Activated naive CD4-positive, alpha-beta T cell treated with anti-CD3 and anti-CD28 coated beads for 36 hours (primary cell): ENCODE results near the gene PLEKHA6. TPM values are rescaled to one million over a fixed set of nuclear protein-coding genes. Genes with fewer than 3 reads are reported as not detected.
"Not testable (repeated sequence)": the region's sequence is repeated elsewhere in the genome, so short reads cannot be mapped to it uniquely, and the experiment has no call there.

ENCODE experiments used
- CTCF ChIA-PET: fragments of 350-600 bp; sonication (Branson Sonifier 250); formaldehyde crosslinking; loops from one replicate; lab custom pipeline; 2021; ENCODE audit warnings: antibody characterized with exemption; lab: Charles Lee
- DNase-seq: peaks from one replicate; pipeline ENCODE4 v3.0.0-alpha.2; 2020
- H3K27ac Mint-ChIP-seq: one replicate; pipeline ENCODE4 v1.8.0; 2021; ENCODE audit warnings: mild to moderate bottlenecking, mixed read lengths
- H3K27me3 Mint-ChIP-seq: one replicate; pipeline ENCODE4 v1.8.0; 2021; ENCODE audit warnings: low read depth, mixed read lengths
- H3K36me3 Mint-ChIP-seq: one replicate; pipeline ENCODE4 v1.8.0; 2021; ENCODE audit warnings: low read depth, mixed read lengths
- H3K4me1 Mint-ChIP-seq: one replicate; pipeline ENCODE4 v1.8.0; 2021; ENCODE audit warnings: low read depth, mixed read lengths
- H3K4me3 Mint-ChIP-seq: one replicate; pipeline ENCODE4 v1.8.0; 2021; ENCODE audit warnings: mild to moderate bottlenecking, moderate library complexity, mixed read lengths
- H3K9me3 Mint-ChIP-seq: one replicate; pipeline ENCODE4 v1.8.0; 2021; ENCODE audit warnings: mixed read lengths
- intact Hi-C: fragments of 100-400 bp; cut with micrococcal nuclease; formaldehyde crosslinking; loops from one replicate; pipeline ENCODE4 v1.15.1; 2023
- total RNA-seq, 2 experiments: library from RNA; stranded (reverse); gene quantifications; one replicate each; pipeline ENCODE4 v1.2.3, GENCODE V29; 2021

The PLEKHA6 gene
- total RNA-seq, 2 experiments from 2014 or later = 0.17 to 0.52 TPM

DNA sequence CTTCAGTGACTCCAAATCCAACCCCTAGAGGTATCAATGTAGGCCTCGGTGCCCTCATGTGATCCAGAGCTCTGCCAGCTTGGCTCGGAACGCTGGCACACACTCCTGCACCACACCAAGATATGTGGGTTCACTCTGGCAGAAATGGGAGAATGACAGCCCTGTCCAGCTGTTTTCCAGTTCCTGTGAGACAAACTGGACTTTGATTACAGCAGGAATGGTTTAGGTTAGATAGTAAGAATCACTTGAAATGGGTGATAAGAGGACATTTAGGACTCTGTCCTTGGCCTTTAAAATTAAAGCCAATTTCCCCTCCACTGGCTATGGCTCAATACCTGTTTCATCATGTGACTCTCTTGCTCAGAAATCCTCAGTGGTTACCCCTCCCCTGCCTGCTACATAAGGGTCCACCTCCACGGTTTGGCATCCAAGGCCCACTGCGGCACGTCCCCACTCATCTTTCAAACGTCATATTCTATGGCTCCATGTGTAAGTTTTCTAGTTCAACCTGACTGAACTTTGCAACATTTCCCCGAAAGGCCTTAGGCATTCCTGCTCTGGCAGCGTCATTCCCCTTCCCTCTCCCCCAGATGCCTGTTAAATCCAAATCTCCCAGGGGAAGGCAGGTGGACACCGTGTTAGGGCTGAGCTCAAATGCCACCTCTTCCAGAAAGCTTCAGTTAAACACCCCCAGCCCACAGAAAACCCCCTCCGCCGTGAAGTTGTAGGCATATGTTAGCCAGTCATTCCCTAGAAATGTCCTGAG, 44.7 kb downstream of the PLEKHA6 start:
- H3K9me3 Mint-ChIP-seq = no peaks in the 10 kb centered on the region
- H3K36me3 Mint-ChIP-seq = no peaks in the 10 kb centered on the region
- no peak overlapping the region for H3K27ac Mint-ChIP-seq
- no peak overlapping the region for H3K4me3 Mint-ChIP-seq
- H3K27me3 Mint-ChIP-seq = no peaks in the 10 kb centered on the region
- intact Hi-C loops = no loop called here
- CTCF ChIA-PET = interaction anchor here (0.6 to 1.2 kb wide), 2 partner anchors 35 to 444 kb away, joined by 3 to 4 read pairs; no protein-coding TSS in a partner anchor
- DNase-seq = no peak
- H3K4me1 Mint-ChIP-seq = peaks cover 10% of the 10 kb centered on the region

DNA sequence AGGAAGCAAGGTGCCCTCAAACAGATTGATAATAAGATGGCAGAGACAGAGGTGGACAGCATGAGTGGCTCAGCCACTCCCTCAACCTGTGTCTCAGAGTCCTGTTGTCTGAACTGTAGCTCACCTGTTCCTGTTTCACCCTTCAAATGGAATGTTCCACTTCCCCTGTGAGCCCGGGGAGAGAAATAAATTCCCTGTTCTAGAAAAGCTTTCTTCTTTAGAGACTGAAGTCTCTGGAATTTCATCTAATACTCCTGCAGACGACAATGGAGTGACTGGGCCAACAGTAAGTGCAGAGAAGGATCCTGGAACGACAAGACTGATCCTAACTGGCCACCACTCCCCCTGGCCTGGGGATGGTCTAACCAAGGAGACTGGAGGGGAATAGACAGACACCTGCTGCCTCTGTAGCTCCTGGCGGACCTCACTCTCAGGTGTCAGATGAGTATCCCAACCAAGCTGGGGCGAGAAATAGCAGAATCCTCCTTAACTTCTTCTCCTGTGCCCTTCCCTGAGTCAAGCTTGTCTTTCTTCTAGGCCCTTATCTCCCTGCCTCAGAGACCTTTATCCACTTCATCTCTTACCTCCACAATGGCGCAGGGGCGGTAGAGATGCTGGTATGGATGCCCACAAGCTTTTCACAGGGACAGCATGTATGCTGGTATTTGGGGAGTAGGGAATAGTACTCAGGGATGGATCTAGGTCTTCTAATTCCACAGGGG, 45.4 kb downstream of the PLEKHA6 start:
- CTCF ChIA-PET = interaction anchor here (0.6 to 1.4 kb wide), 3 partner anchors 48 to 445 kb away, joined by 3 to 4 read pairs (median 3); no protein-coding TSS in a partner anchor
- no peak for DNase-seq
- intact Hi-C loops = no loop called here
- Mint-ChIP-seq H3K9me3 (no peaks in the 10 kb centered on the region), H3K4me3 (no peak overlapping the region), H3K27ac (no peak overlapping the region), H3K27me3 (no peaks in the 10 kb centered on the region), H3K36me3 (no peaks in the 10 kb centered on the region), H3K4me1 (peaks cover 10% of the 10 kb centered on the region)

DNA sequence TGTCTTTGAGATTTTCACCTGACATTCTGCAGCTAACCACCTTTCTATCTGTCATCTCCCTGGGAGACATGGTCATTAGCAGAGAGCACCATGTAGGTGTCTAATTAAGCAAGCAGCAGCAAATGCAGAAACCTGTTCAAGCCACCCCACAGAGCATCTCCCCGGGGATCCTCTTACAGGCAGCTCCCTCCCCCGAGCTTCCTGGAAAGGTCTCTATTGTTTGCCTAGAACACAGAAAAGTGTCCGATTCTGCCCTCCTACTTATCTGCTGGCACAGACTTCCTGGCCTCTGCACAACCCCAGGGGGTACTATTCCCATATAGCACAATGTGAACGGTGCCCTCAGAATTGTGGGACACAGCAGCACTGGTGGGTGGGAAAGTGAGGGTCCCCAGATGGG, 46.1 kb downstream of the PLEKHA6 start:
- no peak for DNase-seq
- Mint-ChIP-seq H3K27me3 (no peaks in the 10 kb centered on the region), H3K27ac (no peak overlapping the region), H3K4me3 (no peak overlapping the region), H3K36me3 (no peaks in the 10 kb centered on the region), H3K9me3 (no peaks in the 10 kb centered on the region), H3K4me1 (peaks cover 10% of the 10 kb centered on the region)
- intact Hi-C loops = no loop called here
- CTCF ChIA-PET = interaction anchor here (1.0 to 1.4 kb wide), 2 partner anchors 49 to 106 kb away, joined by 3 to 4 read pairs; no protein-coding TSS in a partner anchor

DNA sequence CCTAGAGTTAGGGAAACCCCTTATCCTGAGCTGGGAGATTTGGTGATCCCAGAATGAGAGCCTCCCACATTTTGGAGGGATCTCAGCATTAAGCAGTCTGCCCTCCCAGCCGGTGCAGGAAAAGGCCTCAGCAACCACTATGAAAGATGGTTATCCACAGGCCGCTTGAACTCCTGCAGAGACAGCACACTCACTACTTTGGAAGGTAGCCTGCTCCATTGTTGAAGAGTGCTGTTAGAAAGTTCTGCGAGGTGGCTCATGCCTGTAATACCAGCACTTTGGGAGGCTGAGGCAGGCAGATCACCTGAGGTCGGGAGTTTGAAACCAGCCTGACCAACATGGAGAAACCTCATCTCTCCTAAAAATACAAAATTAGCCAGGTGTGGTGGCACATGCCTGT, 48.8 kb downstream of the PLEKHA6 start:
- DNase-seq, H3K9me3 Mint-ChIP-seq, H3K27me3 Mint-ChIP-seq, H3K27ac Mint-ChIP-seq, intact Hi-C loops, H3K4me1 Mint-ChIP-seq, H3K36me3 Mint-ChIP-seq, H3K4me3 Mint-ChIP-seq: not testable (repeated sequence)
- CTCF ChIA-PET = interaction anchor here (1.2 kb wide), 1 partner anchor 12 kb away, joined by 3 read pairs; no protein-coding TSS in a partner anchor

DNA sequence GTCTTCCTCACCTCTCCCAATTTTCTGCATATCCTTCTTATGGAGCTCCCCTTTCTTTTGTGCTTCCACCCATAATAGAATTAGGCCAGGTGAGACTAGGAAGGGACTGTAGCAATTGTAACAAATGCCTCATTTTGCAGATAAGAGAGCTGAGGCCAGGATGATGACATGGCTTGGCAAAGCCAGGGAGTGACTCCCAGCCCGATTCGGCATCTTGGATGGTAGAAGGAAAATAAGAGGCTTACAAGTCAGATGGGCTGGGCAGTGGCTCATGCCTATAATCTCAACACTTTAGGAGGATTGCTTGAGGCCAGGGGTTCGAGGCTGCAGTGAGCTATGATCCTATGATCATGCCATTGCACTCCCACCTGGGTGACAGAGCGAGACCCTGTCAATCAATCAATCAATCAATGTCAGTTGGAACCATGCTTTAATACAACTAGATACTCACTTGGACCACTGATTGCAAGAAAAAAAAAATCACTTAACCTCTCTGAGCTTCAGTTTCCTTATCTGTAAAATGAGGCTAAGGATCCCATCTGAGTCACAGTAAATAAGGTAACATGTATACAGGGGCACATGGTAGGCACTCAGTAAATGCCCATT, 51.6 kb downstream of the PLEKHA6 start:
- Mint-ChIP-seq H3K4me1 (no peaks in the 10 kb centered on the region), H3K9me3 (no peaks in the 10 kb centered on the region), H3K27me3 (peaks cover 4% of the 10 kb centered on the region), H3K27ac (no peak overlapping the region), H3K4me3 (no peak overlapping the region), H3K36me3 (no peaks in the 10 kb centered on the region)
- CTCF ChIA-PET = interaction anchor here (1.3 kb wide), 1 partner anchor 55 kb away, joined by 3 read pairs; no protein-coding TSS in a partner anchor
- no peak for DNase-seq
- intact Hi-C loops = no loop called here

DNA sequence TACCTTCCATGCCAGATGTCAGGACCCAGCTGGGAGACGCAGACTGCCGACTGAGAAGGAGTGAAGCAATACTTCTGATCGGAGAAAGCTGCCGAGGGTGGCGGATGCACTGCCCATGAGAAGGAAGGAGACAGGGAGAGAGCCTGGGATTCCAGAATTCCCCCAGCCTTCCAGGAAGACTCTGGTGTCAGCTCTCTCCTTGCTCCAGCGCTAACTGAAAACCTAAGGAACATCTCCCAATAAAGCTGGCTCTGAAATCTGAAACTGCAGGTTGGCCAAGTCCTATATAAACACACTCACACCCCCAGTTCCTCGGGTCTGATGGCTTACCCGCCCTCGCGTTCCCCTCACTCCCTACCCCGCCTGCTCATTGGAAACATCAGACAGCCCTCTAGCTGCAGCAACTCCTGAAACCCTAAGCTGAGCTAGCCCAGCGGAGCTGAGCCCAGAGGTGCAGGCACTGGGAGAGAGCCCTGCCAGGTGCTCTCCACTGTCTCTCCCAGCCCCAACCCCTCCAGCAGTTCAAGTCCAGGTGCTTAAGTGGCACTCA, 52.3 kb downstream of the PLEKHA6 start:
- DNase-seq = no peak
- Mint-ChIP-seq H3K4me3 (no peak overlapping the region), H3K9me3 (no peaks in the 10 kb centered on the region), H3K4me1 (no peaks in the 10 kb centered on the region), H3K36me3 (no peaks in the 10 kb centered on the region), H3K27ac (no peak overlapping the region), H3K27me3 (peaks cover 4% of the 10 kb centered on the region)
- intact Hi-C loops = no loop called here
- CTCF ChIA-PET = interaction anchor here (1.3 kb wide), 1 partner anchor 56 kb away, joined by 3 read pairs; no protein-coding TSS in a partner anchor

DNA sequence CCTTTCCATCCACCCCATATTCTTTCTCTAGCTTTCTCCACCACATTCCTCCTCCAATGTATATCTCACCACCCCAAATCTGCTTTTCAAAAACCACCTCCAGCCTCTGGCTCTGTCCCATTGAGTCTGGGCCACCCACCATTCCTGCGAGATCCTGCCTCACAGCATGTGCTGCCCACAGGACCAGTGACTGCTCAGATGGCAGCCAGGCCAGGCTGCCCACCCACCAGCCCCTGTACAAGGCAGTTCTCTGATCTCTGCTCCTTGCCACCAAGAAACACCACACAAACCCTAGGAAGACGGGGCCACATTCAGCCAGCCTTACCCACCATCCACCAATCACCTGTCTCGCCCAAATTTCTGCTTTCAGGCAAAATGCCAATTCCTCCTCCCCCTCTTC, 53.7 kb downstream of the PLEKHA6 start:
- DNase-seq = no peak
- H3K27me3 Mint-ChIP-seq = peaks cover 4% of the 10 kb centered on the region
- intact Hi-C loops = no loop called here
- H3K9me3 Mint-ChIP-seq = no peaks in the 10 kb centered on the region
- CTCF ChIA-PET = no interaction called here
- no peak overlapping the region for H3K4me3 Mint-ChIP-seq
- H3K4me1 Mint-ChIP-seq = no peaks in the 10 kb centered on the region
- no peak overlapping the region for H3K27ac Mint-ChIP-seq
- H3K36me3 Mint-ChIP-seq = no peaks in the 10 kb centered on the region

DNA sequence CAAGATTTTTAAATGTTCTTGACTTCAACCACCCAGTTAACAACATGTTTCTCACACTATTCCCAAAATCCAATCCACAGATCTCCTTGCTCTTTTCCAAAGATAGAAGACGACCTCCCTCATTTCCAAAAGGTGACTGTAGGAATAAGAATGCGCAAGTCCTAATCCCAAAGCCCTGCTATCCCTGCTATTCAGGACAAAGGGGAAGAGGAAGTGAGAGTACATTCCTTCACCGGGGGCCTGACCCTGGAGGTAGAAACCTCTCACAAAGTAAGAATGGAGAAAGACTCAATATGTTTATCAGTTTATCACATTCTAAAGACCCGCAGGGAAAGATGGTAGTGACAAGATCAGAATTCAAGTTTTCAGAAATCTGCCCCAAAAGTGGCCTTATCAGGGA, 55.7 kb downstream of the PLEKHA6 start:
- CTCF ChIA-PET = no interaction called here

DNA sequence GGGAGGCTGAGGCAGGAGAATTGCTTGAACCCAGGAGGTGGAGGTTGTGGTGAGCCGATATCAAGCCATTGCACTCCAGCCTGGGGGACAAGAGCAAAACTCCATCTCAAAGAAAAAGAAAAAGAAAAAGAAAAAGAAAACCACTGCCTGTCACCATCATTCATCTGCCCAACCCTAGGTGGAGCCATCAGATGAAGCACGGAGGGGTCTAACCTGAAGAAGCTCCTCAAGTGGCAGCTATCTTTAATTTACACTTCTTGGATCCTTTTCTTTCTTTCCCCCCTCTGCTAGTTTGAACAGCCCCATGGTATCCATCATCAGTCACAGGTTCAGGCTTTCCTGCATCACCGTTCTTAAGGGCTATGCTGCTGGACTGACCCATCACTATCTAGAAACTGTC, 57.0 kb downstream of the PLEKHA6 start:
- CTCF ChIA-PET = interaction anchor here (0.6 to 1.0 kb wide), 2 partner anchors 14 to 48 kb away, joined by 3 read pairs; no protein-coding TSS in a partner anchor
- Mint-ChIP-seq H3K27ac (no peak overlapping the region), H3K36me3 (no peaks in the 10 kb centered on the region), H3K4me1 (no peaks in the 10 kb centered on the region), H3K9me3 (no peaks in the 10 kb centered on the region), H3K4me3 (no peak overlapping the region), H3K27me3 (peaks cover 6% of the 10 kb centered on the region)
- peak; percentile 19 for DNase-seq
- intact Hi-C loops = loop anchor here (1.0 kb wide), 1 partner anchor 61 kb away; no protein-coding TSS in a partner anchor

More for the DNA sequence above, 55.7 kb downstream of the PLEKHA6 start:
- Mint-ChIP-seq H3K9me3 (no peaks in the 10 kb centered on the region), H3K27me3 (peaks cover 4% of the 10 kb centered on the region), H3K4me1 (no peaks in the 10 kb centered on the region), H3K4me3 (no peak overlapping the region), H3K27ac (no peak overlapping the region), H3K36me3 (no peaks in the 10 kb centered on the region)
- intact Hi-C loops = no loop called here
- no peak for DNase-seq

DNA sequence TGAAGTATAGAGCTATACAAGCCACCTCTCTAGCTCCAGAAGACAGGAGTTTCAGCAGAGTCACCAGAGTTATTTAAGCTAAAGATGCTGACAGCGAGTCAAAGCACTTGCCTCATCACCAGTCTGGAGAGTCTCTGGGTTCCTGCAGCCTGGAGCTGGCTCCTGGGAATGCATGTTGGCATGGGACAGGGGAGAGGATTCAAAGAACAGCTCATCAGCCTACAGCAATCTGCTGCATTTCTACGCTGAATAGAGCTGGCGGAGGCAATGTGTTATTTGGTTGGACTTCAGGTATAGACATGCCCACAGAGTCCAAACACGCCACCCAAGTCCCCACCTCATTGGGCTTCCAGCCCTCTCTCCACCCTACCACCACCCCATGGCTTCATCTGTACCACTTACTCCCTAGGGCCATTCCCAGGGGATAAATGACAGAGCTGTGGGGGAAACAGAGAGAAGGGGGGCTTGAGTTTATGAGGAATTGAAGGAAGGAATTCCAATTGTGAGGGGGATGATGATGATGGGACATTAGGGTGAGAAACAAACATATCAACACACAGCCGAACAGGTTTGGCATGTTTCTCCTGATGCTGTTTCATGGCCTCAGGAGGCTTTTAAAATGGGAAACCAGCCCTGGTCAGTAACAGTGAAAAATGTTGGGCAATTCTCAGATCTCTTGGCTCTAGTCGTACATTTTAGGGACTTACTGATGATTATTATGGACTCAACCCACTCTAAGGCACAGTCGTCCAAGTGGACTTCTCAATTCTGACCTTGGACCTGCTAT, 58.4 kb downstream of the PLEKHA6 start:
- H3K27me3 Mint-ChIP-seq = peaks cover 6% of the 10 kb centered on the region
- CTCF ChIA-PET = interaction anchor here (0.6 to 1.9 kb wide), 4 partner anchors 18 to 96 kb away, joined by 3 to 4 read pairs (median 4); partner anchors contain the start of gene GOLT1A
- intact Hi-C loops = no loop called here
- no peak overlapping the region for H3K27ac Mint-ChIP-seq
- no peak overlapping the region for H3K4me3 Mint-ChIP-seq
- H3K36me3 Mint-ChIP-seq = no peaks in the 10 kb centered on the region
- peaks cover 5% of the 10 kb centered on the region for H3K4me1 Mint-ChIP-seq
- no peaks in the 10 kb centered on the region for H3K9me3 Mint-ChIP-seq
- no peak for DNase-seq

DNA sequence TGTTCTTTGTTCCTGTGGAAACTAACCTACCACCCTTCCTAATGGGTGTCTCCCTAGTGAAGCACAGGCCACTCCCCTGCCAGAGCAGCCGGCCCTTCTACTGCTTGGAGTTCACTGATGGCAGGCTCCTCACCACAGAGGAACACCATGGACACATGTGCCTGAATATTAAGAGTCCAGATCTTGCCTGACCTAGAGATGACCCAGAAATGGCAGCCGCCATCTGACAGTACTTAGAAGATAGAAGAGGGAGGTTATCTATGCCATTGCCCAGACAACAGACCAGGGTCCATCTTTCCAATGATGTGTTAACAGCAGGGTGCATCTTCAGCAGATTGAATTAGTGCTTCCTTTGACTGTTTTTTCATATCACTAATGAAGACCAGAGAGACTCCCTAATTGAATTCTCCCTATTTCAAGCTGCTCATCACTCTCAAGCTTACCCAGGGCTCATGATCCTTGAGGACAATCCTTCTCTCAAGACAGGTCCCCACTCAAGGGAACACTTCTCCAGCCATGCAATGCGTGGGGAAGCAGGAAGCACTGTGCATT, 59.8 kb downstream of the PLEKHA6 start:
- Mint-ChIP-seq H3K27ac (no peak overlapping the region), H3K4me1 (peaks cover 15% of the 10 kb centered on the region), H3K4me3 (no peak overlapping the region), H3K9me3 (no peaks in the 10 kb centered on the region), H3K36me3 (no peaks in the 10 kb centered on the region), H3K27me3 (peaks cover 1% of the 10 kb centered on the region)
- no peak for DNase-seq
- intact Hi-C loops = no loop called here
- CTCF ChIA-PET = interaction anchor here (1.1 to 1.9 kb wide), 3 partner anchors 20 to 93 kb away, joined by 3 to 5 read pairs (median 4); partner anchors contain the start of gene GOLT1A
